ENCODE results near the gene RAB3GAP2. TPM values are rescaled to one million over a fixed set of nuclear protein-coding genes. Genes with fewer than 3 reads are reported as not detected.
"Not testable (repeated sequence)": the region's sequence is repeated elsewhere in the genome, so short reads cannot be mapped to it uniquely, and the experiment has no call there.

Gene RAB3GAP2
- total RNA-seq, 4 donors from 2014 or later, result 23.6 to 33.8 (median 27.7) TPM

- H3K4me1 ChIP-seq, result no peaks in the 10 kb centered on the region
- H3K27me3 ChIP-seq, result no peaks in the 10 kb centered on the region
- H3K4me3 ChIP-seq, result no peak overlapping the region
- DNase-seq, result no peak
- no peak for TF ChIP-seq POLR2A (IDR thresholded peaks at IDR 0.05)
- no peak for TF ChIP-seq CTCF (IDR thresholded peaks at IDR 0.05)
- no peaks in the 10 kb centered on the region for H3K36me3 ChIP-seq
- H3K9me3 ChIP-seq, result no peaks in the 10 kb centered on the region
- no peak overlapping the region for H3K27ac ChIP-seq
Observed at GRCh38 chr1:220316305-220316704, 44.1 kb upstream of the RAB3GAP2 start.

GRCh38 chr1:220315070-220315839 lies 43.0 kb upstream of the RAB3GAP2 start:
- DNase-seq, result no peak
- Histone ChIP-seq H3K9me3 (no peaks in the 10 kb centered on the region), H3K27ac (no peak overlapping the region), H3K4me1 (no peaks in the 10 kb centered on the region), H3K27me3 (no peaks in the 10 kb centered on the region), H3K4me3 (no peak overlapping the region), H3K36me3 (no peaks in the 10 kb centered on the region)
- no peak for TF ChIP-seq POLR2A (IDR thresholded peaks at IDR 0.05)
- no peak for TF ChIP-seq CTCF (IDR thresholded peaks at IDR 0.05)

- H3K4me1 ChIP-seq, result no peaks in the 10 kb centered on the region
- H3K36me3 ChIP-seq, result no peaks in the 10 kb centered on the region
- no peak for DNase-seq
- H3K4me3 ChIP-seq, result no peak overlapping the region
- H3K27ac ChIP-seq, result no peak overlapping the region
- TF ChIP-seq CTCF (IDR thresholded peaks at IDR 0.05) (no peak), POLR2A (IDR thresholded peaks at IDR 0.05) (no peak)
- no peaks in the 10 kb centered on the region for H3K9me3 ChIP-seq
- H3K27me3 ChIP-seq, result no peaks in the 10 kb centered on the region
Observed at GRCh38 chr1:220313576-220313975, 41.3 kb upstream of the RAB3GAP2 start.

GRCh38 chr1:220310147-220310546 lies 37.9 kb upstream of the RAB3GAP2 start:
- H3K4me1 ChIP-seq, DNase-seq, H3K27ac ChIP-seq, H3K4me3 ChIP-seq, H3K36me3 ChIP-seq, H3K9me3 ChIP-seq, H3K27me3 ChIP-seq: not testable (repeated sequence)

- H3K4me1 ChIP-seq, result no peaks in the 10 kb centered on the region
- H3K9me3 ChIP-seq, result no peaks in the 10 kb centered on the region
- H3K27me3 ChIP-seq, result no peaks in the 10 kb centered on the region
- DNase-seq, result no peak
- H3K4me3 ChIP-seq, result no peak overlapping the region
- H3K27ac ChIP-seq, result no peak overlapping the region
- TF ChIP-seq POLR2A (IDR thresholded peaks at IDR 0.05), result no peak
- TF ChIP-seq CTCF (IDR thresholded peaks at IDR 0.05), result no peak
- H3K36me3 ChIP-seq, result no peaks in the 10 kb centered on the region
Observed at GRCh38 chr1:220307607-220308006, 35.4 kb upstream of the RAB3GAP2 start.

GRCh38 chr1:220306339-220306738 lies 34.1 kb upstream of the RAB3GAP2 start:
- no peak for TF ChIP-seq CTCF (IDR thresholded peaks at IDR 0.05)
- TF ChIP-seq POLR2A (IDR thresholded peaks at IDR 0.05), result no peak
- no peak for DNase-seq
- no peaks in the 10 kb centered on the region for H3K4me1 ChIP-seq
- H3K36me3 ChIP-seq, result no peaks in the 10 kb centered on the region
- no peaks in the 10 kb centered on the region for H3K27me3 ChIP-seq
- H3K4me3 ChIP-seq, result no peak overlapping the region
- H3K9me3 ChIP-seq, result no peaks in the 10 kb centered on the region
- H3K27ac ChIP-seq, result no peak overlapping the region
